Brain microvascular endothelial cell (primary cell): ENCODE data around the gene ITPR2.

Source experiments
- DNase-seq: peaks from one replicate; pipeline ENCODE4 v3.0.0-alpha.2; 2020
- H3K27ac ChIP-seq: fragments of 250-450 bp; sonication (Bioruptor Pico); 2 replicates; pipeline ENCODE4 v1.5.1; 2020; ENCODE audit warnings: mild to moderate bottlenecking, moderate library complexity
- H3K27me3 ChIP-seq: fragments of 250-450 bp; sonication (Bioruptor Pico); replicated peaks from 2 replicates; pipeline ENCODE4 v1.5.1; 2020; ENCODE audit warnings: mild to moderate bottlenecking
- H3K36me3 ChIP-seq: fragments of 250-450 bp; sonication (Bioruptor Pico); replicated peaks from 2 replicates; pipeline ENCODE4 v1.5.1; 2020; ENCODE audit warnings: mild to moderate bottlenecking
- H3K4me3 ChIP-seq: 2 replicates; pipeline ENCODE4 v1.5.1; 2011; ENCODE audit warnings: low read depth, mild to moderate bottlenecking, control low read depth, low read length, moderate library complexity
- CTCF ChIP-seq: IDR thresholded peaks from 2 replicates; pipeline ENCODE4 v1.5.1; 2011; ENCODE audit warnings: low read depth, mild to moderate bottlenecking, moderate library complexity, low read length, control low read depth, inconsistent platforms; ENCODE audit errors: missing control alignments
- in situ Hi-C: cut with HindIII; loops from 2 replicates; pipeline ENCODE4 v1.10.0; 2017; ENCODE audit warnings: low sequenced_read_pairs, low pct_ligation_motif_present

ITPR2 gene

DNA sequence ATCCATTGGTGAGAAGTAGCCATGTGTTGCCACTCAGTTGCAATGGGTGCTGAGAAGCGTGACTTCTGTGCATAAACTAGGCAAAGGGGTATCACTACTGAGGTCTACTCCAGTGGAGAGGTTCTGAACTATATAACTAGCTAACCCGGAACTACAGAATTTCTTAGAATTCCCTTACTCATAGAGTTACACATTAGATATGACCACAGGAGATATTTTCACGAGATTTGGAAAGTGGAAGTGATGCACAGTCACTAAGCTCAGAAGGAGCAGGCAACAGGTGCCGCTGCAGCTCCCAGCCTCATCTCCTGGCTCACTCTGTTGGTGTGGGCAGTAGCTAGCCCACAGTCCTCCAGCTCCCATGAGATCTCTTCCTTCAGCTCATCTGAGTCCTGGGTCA lies 501.0 kb downstream of the ITPR2 start:
- in situ Hi-C loops: no loop called here
- no peak for DNase-seq
- Histone ChIP-seq H3K27me3 (no peaks in the 10 kb centered on the region), H3K4me3 (no peak overlapping the region), H3K27ac (no peak overlapping the region), H3K36me3 (no peaks in the 10 kb centered on the region)
- no peak for TF ChIP-seq CTCF

GRCh38 chr12:26331136-26331535 lies 501.9 kb downstream of the ITPR2 start:
- no peak for DNase-seq
- no peaks in the 10 kb centered on the region for H3K36me3 ChIP-seq
- H3K27me3 ChIP-seq: no peaks in the 10 kb centered on the region
- H3K27ac ChIP-seq: no peak overlapping the region
- no peak for TF ChIP-seq CTCF
- no peak overlapping the region for H3K4me3 ChIP-seq
- in situ Hi-C loops: no loop called here

- in situ Hi-C loops: no loop called here
- no peak for TF ChIP-seq CTCF
Measured at GRCh38 chr12:26327975-26328644, 504.9 kb downstream of the ITPR2 start.

GRCh38 chr12:26323673-26324072 lies 509.3 kb downstream of the ITPR2 start:
- no peak for TF ChIP-seq CTCF
- H3K36me3 ChIP-seq: no peaks in the 10 kb centered on the region
- no peak for DNase-seq
- in situ Hi-C loops: no loop called here
- no peaks in the 10 kb centered on the region for H3K27me3 ChIP-seq
- H3K27ac ChIP-seq: no peak overlapping the region
- no peak overlapping the region for H3K4me3 ChIP-seq

More at GRCh38 chr12:26327975-26328644, 504.9 kb downstream of the ITPR2 start:
- Histone ChIP-seq H3K4me3 (no peak overlapping the region), H3K27ac (no peak overlapping the region), H3K36me3 (no peaks in the 10 kb centered on the region), H3K27me3 (no peaks in the 10 kb centered on the region)
- DNase-seq: no peak

DNA sequence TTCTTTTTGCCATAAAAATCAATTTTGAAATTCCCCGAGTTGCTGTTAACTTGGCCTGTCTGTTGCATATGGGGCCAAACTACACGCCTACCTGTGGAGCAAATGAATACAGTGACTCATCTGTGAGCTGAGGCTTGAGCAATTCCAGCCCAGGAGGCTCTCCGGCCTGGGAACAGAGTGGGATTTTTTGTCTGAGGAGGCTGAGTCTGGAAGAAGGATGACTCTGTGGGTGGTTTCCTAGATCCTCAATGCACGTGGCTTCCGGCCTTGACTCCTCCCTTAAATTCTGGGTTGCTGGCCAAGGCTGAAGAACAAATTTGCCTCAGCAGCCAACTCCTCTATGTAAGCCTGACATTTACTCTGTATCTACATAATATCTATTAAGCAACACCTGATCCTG lies 513.5 kb downstream of the ITPR2 start:
- in situ Hi-C loops: no loop called here
- Histone ChIP-seq H3K4me3 (no peak overlapping the region), H3K27ac (peak overlapping the region; percentile 93), H3K27me3 (no peaks in the 10 kb centered on the region), H3K36me3 (no peaks in the 10 kb centered on the region)
- TF ChIP-seq CTCF: no peak
- peak; percentile 87 for DNase-seq

- TF ChIP-seq CTCF: no peak
- peak; percentile 84 for DNase-seq
- Histone ChIP-seq H3K36me3 (no peaks in the 10 kb centered on the region), H3K27ac (peak overlapping the region; percentile 93), H3K4me3 (no peak overlapping the region), H3K27me3 (no peaks in the 10 kb centered on the region)
- in situ Hi-C loops: no loop called here
Measured at GRCh38 chr12:26318661-26319068, 514.3 kb downstream of the ITPR2 start.
